Osteocyte (in vitro differentiated cells): ENCODE measurements around the gene INTS15. TPM values are rescaled to one million over a fixed set of nuclear protein-coding genes. Genes with fewer than 3 reads are reported as not detected.

Experiments
- DNase-seq: peaks from one replicate; pipeline ENCODE4 v3.0.0; 2021; ENCODE audit warnings: mixed read lengths; ENCODE audit not compliant: unreplicated experiment; ENCODE audit errors: extremely low spot score
- H3K27ac Mint-ChIP-seq: one replicate; pipeline ENCODE4 v1.8.0; 2021; ENCODE audit warnings: mild to moderate bottlenecking, mixed read lengths; ENCODE audit not compliant: unreplicated experiment
- H3K27me3 Mint-ChIP-seq: one replicate; pipeline ENCODE4 v1.8.0; 2021; ENCODE audit warnings: mixed read lengths; ENCODE audit not compliant: unreplicated experiment
- H3K36me3 Mint-ChIP-seq: one replicate; pipeline ENCODE4 v1.8.0; 2021; ENCODE audit warnings: mixed read lengths; ENCODE audit not compliant: unreplicated experiment
- H3K4me1 Mint-ChIP-seq: one replicate; pipeline ENCODE4 v1.8.0; 2021; ENCODE audit warnings: mixed read lengths; ENCODE audit not compliant: unreplicated experiment
- H3K4me3 Mint-ChIP-seq: one replicate; pipeline ENCODE4 v1.8.0; 2021; ENCODE audit warnings: mild to moderate bottlenecking, moderate library complexity, mixed read lengths; ENCODE audit not compliant: unreplicated experiment
- H3K9me3 Mint-ChIP-seq: one replicate; pipeline ENCODE4 v1.8.0; 2021; ENCODE audit warnings: mixed read lengths; ENCODE audit not compliant: unreplicated experiment
- CTCF ChIP-seq: fragments of 200-600 bp; sonication (generic); IDR thresholded peaks from 2 replicates; pipeline ENCODE4 v1.5.0; 2021; ENCODE audit warnings: antibody characterized with exemption, mild to moderate bottlenecking, moderate library complexity
- total RNA-seq: library from RNA; stranded (reverse); gene quantifications from 2 replicates; pipeline ENCODE4 v1.2.1, GENCODE V29; 2021

INTS15 gene
- total RNA-seq, 1 donor from 2014 or later: 40.3 TPM

- Mint-ChIP-seq H3K4me1 (peaks cover 25% of the 10 kb centered on the region), H3K36me3 (peaks cover 13% of the 10 kb centered on the region), H3K4me3 (peak within 1 kb of the TSS; percentile 80), H3K9me3 (no peaks in the 10 kb centered on the region), H3K27me3 (no peaks in the 10 kb centered on the region), H3K27ac (peak within 1 kb of the TSS; percentile 66)
- no peak for DNase-seq
- TF ChIP-seq CTCF: no peak
Observed at GRCh38 chr7:6636741-6637543, 47.1 kb downstream of the INTS15 start, which contains the start of gene ZNF316. Gene ZNF316 (plus strand): TSS chr7:6637318. CDS start chr7:6642410, 5,092 bp downstream.

GRCh38 chr7:6637544-6638229 lies 47.9 kb downstream of the INTS15 start:
- TF ChIP-seq CTCF: peak; percentile 37
- H3K36me3 Mint-ChIP-seq: peaks cover 13% of the 10 kb centered on the region
- H3K9me3 Mint-ChIP-seq: no peaks in the 10 kb centered on the region
- no peaks in the 10 kb centered on the region for H3K27me3 Mint-ChIP-seq
- DNase-seq: no peak
- peak overlapping the region; percentile 66 for H3K27ac Mint-ChIP-seq
- H3K4me3 Mint-ChIP-seq: peak overlapping the region; percentile 80
- peaks cover 25% of the 10 kb centered on the region for H3K4me1 Mint-ChIP-seq

GRCh38 chr7:6639032-6639431 lies 49.2 kb downstream of the INTS15 start:
- peak overlapping the region; percentile 7 for H3K27ac Mint-ChIP-seq
- H3K9me3 Mint-ChIP-seq: no peaks in the 10 kb centered on the region
- TF ChIP-seq CTCF: no peak

GRCh38 chr7:6639627-6640026 lies 49.8 kb downstream of the INTS15 start:
- no peak for TF ChIP-seq CTCF
- Mint-ChIP-seq H3K4me3 (peak overlapping the region; percentile 80), H3K36me3 (peaks cover 20% of the 10 kb centered on the region), H3K4me1 (peaks cover 25% of the 10 kb centered on the region), H3K9me3 (no peaks in the 10 kb centered on the region), H3K27ac (no peak overlapping the region), H3K27me3 (no peaks in the 10 kb centered on the region)
- DNase-seq: no peak

More at GRCh38 chr7:6639032-6639431, 49.2 kb downstream of the INTS15 start:
- H3K27me3 Mint-ChIP-seq: no peaks in the 10 kb centered on the region
- H3K4me1 Mint-ChIP-seq: peaks cover 25% of the 10 kb centered on the region
- H3K36me3 Mint-ChIP-seq: peaks cover 17% of the 10 kb centered on the region
- DNase-seq: no peak
- peak overlapping the region; percentile 80 for H3K4me3 Mint-ChIP-seq

GRCh38 chr7:6640246-6640721 lies 50.5 kb downstream of the INTS15 start:
- H3K36me3 Mint-ChIP-seq: peaks cover 26% of the 10 kb centered on the region
- peaks cover 25% of the 10 kb centered on the region for H3K4me1 Mint-ChIP-seq
- no peaks in the 10 kb centered on the region for H3K27me3 Mint-ChIP-seq
- H3K9me3 Mint-ChIP-seq: no peaks in the 10 kb centered on the region
- no peak for TF ChIP-seq CTCF
- no peak overlapping the region for H3K27ac Mint-ChIP-seq
- H3K4me3 Mint-ChIP-seq: no peak overlapping the region
- DNase-seq: no peak
